NCI-H69 (cell line): ENCODE results near the gene RNF40.

Source experiments
- DNase-seq: peaks from one replicate; lab custom pipeline; 2025; lab: John Stamatoyannopoulos, UW

Gene RNF40

DNA sequence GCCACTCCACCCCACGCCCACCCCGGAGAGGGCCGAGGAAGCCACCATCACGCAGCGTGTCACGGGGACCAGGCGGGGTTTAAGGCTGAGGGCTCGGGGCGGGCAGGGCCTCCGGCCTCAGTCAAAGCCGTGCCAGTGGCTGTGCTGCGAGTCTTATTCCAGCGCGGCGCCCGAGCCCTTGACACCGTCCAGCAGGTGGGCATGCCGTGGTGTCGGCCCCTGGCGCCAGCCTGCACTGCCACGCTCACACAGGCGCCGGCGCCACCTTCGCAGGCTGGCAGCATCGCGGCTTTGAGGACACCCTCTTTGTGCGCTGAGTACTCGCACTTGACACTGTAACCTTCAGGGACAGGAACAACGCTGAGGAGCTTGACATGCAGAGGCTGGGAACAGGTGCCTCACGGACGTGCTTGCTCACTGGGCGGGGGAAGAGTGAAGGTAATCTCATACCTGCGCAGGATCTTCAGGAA, 58.9 kb downstream of the RNF40 start:
- DNase-seq, result no peak

DNA sequence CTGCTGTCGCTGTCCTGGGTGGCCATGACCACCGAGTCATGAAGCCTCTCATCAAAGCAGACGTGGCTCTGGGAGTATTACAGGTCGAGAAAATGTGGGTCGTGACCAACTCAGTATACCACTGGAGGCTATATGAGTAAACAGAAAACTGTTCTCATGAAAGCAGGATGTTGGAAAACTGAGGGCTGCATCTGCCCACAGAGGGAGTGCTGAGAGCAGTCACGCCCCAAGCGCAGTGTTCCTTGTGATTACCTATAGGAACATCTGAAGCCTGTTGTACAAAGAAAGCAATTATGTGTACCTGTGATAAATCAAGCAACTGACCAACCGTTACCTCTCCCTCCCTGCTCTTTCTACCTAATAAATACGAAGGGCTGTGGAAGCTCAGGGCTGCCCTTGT, 59.3 kb downstream of the RNF40 start:
- peak; percentile 14 for DNase-seq

DNA sequence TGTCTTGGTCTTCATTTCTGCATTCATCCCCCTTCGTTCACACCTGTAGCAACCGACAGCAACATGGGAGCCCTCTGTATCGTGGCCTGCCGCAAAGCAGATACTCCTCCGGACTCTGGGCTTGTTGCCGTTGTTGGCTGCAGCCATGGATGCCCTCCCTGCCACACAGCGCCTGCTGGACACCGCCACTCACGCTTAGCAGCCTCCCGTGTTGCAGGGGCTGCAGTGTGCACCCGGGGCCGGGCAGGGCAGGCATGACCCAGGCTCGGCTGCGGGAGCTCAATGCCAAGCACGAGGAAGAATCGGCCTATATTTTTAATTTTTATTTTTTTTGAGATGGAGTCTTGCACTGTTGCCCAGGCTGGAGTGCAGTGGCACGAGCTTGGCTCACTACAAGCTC, 59.8 kb downstream of the RNF40 start:
- DNase-seq, result no peak
